NCI-H226 (cell line): ENCODE measurements around the gene FHAD1.
A peak's percentile ranks its signal among the peaks of the same experiment; 100 is the strongest.

Source experiments
- DNase-seq: peaks from one replicate; pipeline ENCODE4 v3.0.0-alpha.2; 2015

FHAD1 gene

GRCh38 chr1:15405106-15405850 lies 158.3 kb downstream of the FHAD1 start:
- no peak for DNase-seq

GRCh38 chr1:15406614-15407559 lies 159.9 kb downstream of the FHAD1 start:
- DNase-seq = peak; percentile 70

GRCh38 chr1:15407580-15407979 lies 160.6 kb downstream of the FHAD1 start:
- DNase-seq = no peak

- DNase-seq = peak; percentile 0
Observed at GRCh38 chr1:15408890-15409387, 161.9 kb downstream of the FHAD1 start.

GRCh38 chr1:15409388-15410222 lies 162.6 kb downstream of the FHAD1 start, which contains the start of gene EFHD2:
TSS of gene EFHD2 (plus strand) at chr1:15409888. CDS start at chr1:15409972, 84 bp downstream.
- peak; percentile 69 for DNase-seq

- DNase-seq = peak; percentile 1
Observed at GRCh38 chr1:15410223-15410883, 163.3 kb downstream of the FHAD1 start.

GRCh38 chr1:15410884-15411245 lies 163.8 kb downstream of the FHAD1 start:
- peak; percentile 1 for DNase-seq

GRCh38 chr1:15411593-15412137 lies 164.6 kb downstream of the FHAD1 start:
- DNase-seq = peak; percentile 45

- DNase-seq = peak; percentile 0
Observed at GRCh38 chr1:15412175-15412800, 165.3 kb downstream of the FHAD1 start.

- no peak for DNase-seq
Observed at GRCh38 chr1:15412843-15413242, 165.8 kb downstream of the FHAD1 start.

GRCh38 chr1:15413563-15414444 lies 166.8 kb downstream of the FHAD1 start:
- no peak for DNase-seq

- no peak for DNase-seq
Observed at GRCh38 chr1:15414445-15414983, 167.5 kb downstream of the FHAD1 start.

- DNase-seq = peak; percentile 84
Observed at GRCh38 chr1:15417059-15417934, 170.3 kb downstream of the FHAD1 start.

- peak; percentile 78 for DNase-seq
Observed at GRCh38 chr1:15418806-15419515, 171.9 kb downstream of the FHAD1 start.

- no peak for DNase-seq
Observed at GRCh38 chr1:15420853-15421465, 173.9 kb downstream of the FHAD1 start.

GRCh38 chr1:15422871-15423270 lies 175.8 kb downstream of the FHAD1 start:
- DNase-seq = no peak

- no peak for DNase-seq
Observed at GRCh38 chr1:15423355-15424077, 176.5 kb downstream of the FHAD1 start.
